ENCODE data around the gene BCAS3.

The BCAS3 gene

GRCh38 chr17:61393904-61394629, 716.4 kb downstream of the BCAS3 start:
- TF ChIP-seq PATZ1 (CRISPR knock-in tag; IDR thresholded peaks at IDR 0.05; ENCODE audit: borderline replicate concordance) = peak; percentile 40; the same call in 1 of the 2 replicates
- TF ChIP-seq TSHZ2 (CRISPR knock-in tag; IDR thresholded peaks at IDR 0.05) = peak; percentile 15; the same call in 1 of the 2 replicates
- TF ChIP-seq BACH2 (CRISPR knock-in tag; IDR thresholded peaks at IDR 0.05; ENCODE audit: borderline replicate concordance) = 0 out of 2 replicates have a peak, but pooled peaks have one; percentile 48
- no peak for TF ChIP-seq ESRRG (CRISPR knock-in tag; IDR thresholded peaks at IDR 0.05)
- 0 out of 2 replicates have a peak, but pooled peaks have one; percentile 3 for TF ChIP-seq SNAI2 (CRISPR knock-in tag; IDR thresholded peaks at IDR 0.05)
- TF ChIP-seq CREB5 (CRISPR knock-in tag; IDR thresholded peaks at IDR 0.05; ENCODE audit: low read depth) = no peak
- peak; percentile 39; the same call in 1 of the 2 replicates for TF ChIP-seq TCF4 (CRISPR knock-in tag; IDR thresholded peaks at IDR 0.05; ENCODE audit: borderline replicate concordance)
- ATAC-seq = no peak

GRCh38 chr17:61394630-61395408, 717.2 kb downstream of the BCAS3 start:
- no peak for ATAC-seq

GRCh38 chr17:61395409-61395982, 717.8 kb downstream of the BCAS3 start:
- no peak for TF ChIP-seq TCF4 (CRISPR knock-in tag; IDR thresholded peaks at IDR 0.05; ENCODE audit: borderline replicate concordance)
- no peak for ATAC-seq

More at GRCh38 chr17:61394630-61395408, 717.2 kb downstream of the BCAS3 start:
- TF ChIP-seq TSHZ2 (CRISPR knock-in tag; IDR thresholded peaks at IDR 0.05) = 0 out of 2 replicates have a peak, but pooled peaks have one; percentile 4
- TF ChIP-seq GLIS3 (CRISPR knock-in tag; IDR thresholded peaks at IDR 0.05) = no peak
- TF ChIP-seq ZFP3 (CRISPR knock-in tag; IDR thresholded peaks at IDR 0.05) = 0 out of 2 replicates have a peak, but pooled peaks have one; percentile 4

GRCh38 chr17:61395983-61396585, 718.4 kb downstream of the BCAS3 start:
- no peak for ATAC-seq
- no peak for TF ChIP-seq CREB5 (CRISPR knock-in tag; IDR thresholded peaks at IDR 0.05; ENCODE audit: low read depth)
- no peak for TF ChIP-seq ESRRG (CRISPR knock-in tag; IDR thresholded peaks at IDR 0.05)
- TF ChIP-seq CSDC2 (CRISPR knock-in tag; IDR thresholded peaks at IDR 0.05) = no peak
